ENCODE data around the gene CD74.

CD74 gene

DNA sequence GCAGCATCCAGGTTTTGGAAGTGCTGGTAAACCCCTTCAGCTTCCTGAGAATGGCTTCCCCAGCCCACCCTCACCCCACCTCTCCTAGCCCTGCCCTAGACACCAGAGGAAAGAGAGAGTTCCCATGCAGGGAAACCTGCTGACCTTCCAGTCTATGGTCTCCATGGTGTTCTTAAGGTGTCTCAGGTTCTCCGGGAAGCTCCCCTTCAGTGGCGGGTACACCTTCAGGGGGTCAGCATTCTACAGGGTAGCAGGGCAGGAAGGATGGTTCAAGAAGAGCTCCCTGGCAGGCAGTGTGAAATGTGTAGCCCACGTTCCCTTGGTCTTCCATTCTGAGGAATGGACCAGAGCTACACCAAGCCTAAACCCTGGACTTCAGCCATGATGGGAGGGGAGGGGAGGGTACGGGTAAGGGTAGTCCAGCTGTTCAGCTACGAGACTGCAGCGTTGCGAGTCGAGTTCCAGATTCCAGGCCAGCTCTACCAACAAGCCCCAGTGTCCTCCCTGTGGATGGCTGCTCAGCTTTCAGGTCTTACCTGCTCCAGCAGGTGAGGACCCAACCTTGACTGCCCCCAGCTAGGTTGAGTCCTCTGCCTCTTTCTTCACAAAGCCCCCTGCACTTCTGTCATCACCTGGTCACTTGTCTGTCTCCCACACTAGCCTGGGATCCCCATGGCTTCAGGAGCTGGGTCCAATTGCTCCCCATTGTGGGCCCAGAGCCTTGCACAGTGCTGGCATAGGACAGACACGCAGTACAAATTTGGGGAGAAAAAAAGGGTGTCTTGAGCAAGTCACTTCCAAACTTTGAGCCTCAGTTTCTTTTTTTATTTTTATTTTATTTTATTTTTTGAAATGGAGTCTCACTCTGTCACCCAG is 7.5 kb downstream of the CD74 start:
- in situ Hi-C loops (cut with HindIII; ENCODE audit: low sequenced_read_pairs): loop anchor here (10.0 kb wide), 1 partner anchor 60 kb away; no protein-coding TSS in a partner anchor
- H3K4me3 ChIP-seq (ENCODE audit: low read depth, low read length): no peak overlapping the region
- DNase-seq (ENCODE audit: low read depth): no peak
- TF ChIP-seq, protein P1, sequence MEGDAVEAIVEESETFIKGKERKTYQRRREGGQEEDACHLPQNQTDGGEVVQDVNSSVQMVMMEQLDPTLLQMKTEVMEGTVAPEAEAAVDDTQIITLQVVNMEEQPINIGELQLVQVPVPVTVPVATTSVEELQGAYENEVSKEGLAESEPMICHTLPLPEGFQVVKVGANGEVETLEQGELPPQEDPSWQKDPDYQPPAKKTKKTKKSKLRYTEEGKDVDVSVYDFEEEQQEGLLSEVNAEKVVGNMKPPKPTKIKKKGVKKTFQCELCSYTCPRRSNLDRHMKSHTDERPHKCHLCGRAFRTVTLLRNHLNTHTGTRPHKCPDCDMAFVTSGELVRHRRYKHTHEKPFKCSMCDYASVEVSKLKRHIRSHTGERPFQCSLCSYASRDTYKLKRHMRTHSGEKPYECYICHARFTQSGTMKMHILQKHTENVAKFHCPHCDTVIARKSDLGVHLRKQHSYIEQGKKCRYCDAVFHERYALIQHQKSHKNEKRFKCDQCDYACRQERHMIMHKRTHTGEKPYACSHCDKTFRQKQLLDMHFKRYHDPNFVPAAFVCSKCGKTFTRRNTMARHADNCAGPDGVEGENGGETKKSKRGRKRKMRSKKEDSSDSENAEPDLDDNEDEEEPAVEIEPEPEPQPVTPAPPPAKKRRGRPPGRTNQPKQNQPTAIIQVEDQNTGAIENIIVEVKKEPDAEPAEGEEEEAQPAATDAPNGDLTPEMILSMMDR (IDR thresholded peaks at IDR 0.05; ENCODE audit: low read depth, low read length, missing control alignments): no peak

- H3K4me3 ChIP-seq (ENCODE audit: low read depth, low read length): no peak overlapping the region
- DNase-seq (ENCODE audit: low read depth): no peak
- TF ChIP-seq, protein P1 (IDR thresholded peaks at IDR 0.05; ENCODE audit: low read depth, low read length, missing control alignments): no peak
- in situ Hi-C loops (cut with HindIII; ENCODE audit: low sequenced_read_pairs): loop anchor here (10.0 kb wide), 1 partner anchor 60 kb away; no protein-coding TSS in a partner anchor
Observed at GRCh38 chr5:150404535-150404934, 8.2 kb downstream of the CD74 start.

DNA sequence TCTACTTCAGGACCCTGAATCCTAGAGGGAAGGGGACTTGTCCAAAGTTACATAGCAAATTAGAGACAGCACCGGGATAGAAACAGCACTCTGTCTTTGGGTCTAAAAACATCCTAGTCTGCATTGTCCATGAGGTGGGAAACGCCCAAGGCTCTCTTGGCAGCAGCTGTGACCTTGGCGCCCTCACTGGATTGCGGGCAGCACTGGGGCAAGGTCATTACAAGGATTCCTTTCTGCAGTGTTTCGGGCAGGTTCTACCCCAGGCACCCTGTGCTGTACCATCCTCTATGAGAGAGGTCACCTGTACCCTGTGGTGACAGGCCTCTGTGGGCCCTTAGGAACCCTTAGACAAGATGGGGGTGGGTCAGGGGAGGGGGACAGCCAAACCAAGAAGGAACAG is 8.6 kb downstream of the CD74 start:
- no peak for DNase-seq (ENCODE audit: low read depth)
- TF ChIP-seq, protein P1 (IDR thresholded peaks at IDR 0.05; ENCODE audit: low read depth, low read length, missing control alignments): no peak
- H3K4me3 ChIP-seq (ENCODE audit: low read depth, low read length): no peak overlapping the region
- in situ Hi-C loops (cut with HindIII; ENCODE audit: low sequenced_read_pairs): loop anchor here (10.0 kb wide), 1 partner anchor 61 kb away; no protein-coding TSS in a partner anchor

DNA sequence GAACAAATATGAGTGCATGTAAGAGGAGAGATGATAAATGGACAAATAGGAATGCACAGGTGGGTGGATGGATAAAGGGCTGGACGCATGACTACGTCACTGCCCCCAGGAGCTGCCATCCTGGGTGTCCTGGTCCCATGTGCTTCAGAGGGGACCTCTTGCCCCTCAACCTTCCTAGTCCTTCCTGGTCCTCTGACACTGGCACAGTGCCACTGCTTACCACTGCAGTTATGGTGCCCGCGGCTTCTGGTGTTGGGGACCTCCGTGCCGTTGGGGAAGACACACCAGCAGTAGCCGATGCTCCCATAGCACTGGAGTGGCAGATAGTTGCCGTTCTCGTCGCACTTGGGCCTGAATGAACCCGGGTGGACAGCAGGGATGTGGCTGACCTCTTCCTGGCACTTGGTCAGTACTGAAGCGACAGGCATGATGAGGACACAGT is 9.8 kb downstream of the CD74 start:
- no peak for DNase-seq (ENCODE audit: low read depth)
- in situ Hi-C loops (cut with HindIII; ENCODE audit: low sequenced_read_pairs): loop anchor here (10.0 kb wide), 1 partner anchor 62 kb away; no protein-coding TSS in a partner anchor
- TF ChIP-seq, protein P1 (IDR thresholded peaks at IDR 0.05; ENCODE audit: low read depth, low read length, missing control alignments): no peak
- H3K4me3 ChIP-seq (ENCODE audit: low read depth, low read length): no peak overlapping the region

- no peak overlapping the region for H3K4me3 ChIP-seq (ENCODE audit: low read depth, low read length)
- no peak for DNase-seq (ENCODE audit: low read depth)
- in situ Hi-C loops (cut with HindIII; ENCODE audit: low sequenced_read_pairs): loop anchor here (10.0 kb wide), 1 partner anchor 62 kb away; no protein-coding TSS in a partner anchor
Observed at GRCh38 chr5:150402229-150402773, 10.4 kb downstream of the CD74 start.

More at GRCh38 chr5:150402229-150402773, 10.4 kb downstream of the CD74 start:
- TF ChIP-seq, protein P1 (IDR thresholded peaks at IDR 0.05; ENCODE audit: low read depth, low read length, missing control alignments): no peak
